SU-DHL-6 (cell line): ENCODE measurements around the gene FANCC.

Source experiments
- CTCF ChIP-seq: fragments of 200-600 bp; sonication (generic); IDR thresholded peaks from one replicate; pipeline ENCODE4 v1.5.1; 2017; ENCODE audit warnings: antibody characterized with exemption, mild to moderate bottlenecking, low read length, moderate library complexity; ENCODE audit not compliant: insufficient read depth, poor library complexity, severe bottlenecking
- EZH2phosphoT487 ChIP-seq: fragments of 200-600 bp; sonication (generic), shearing (Covaris generic); conservative IDR thresholded peaks from 2 replicates; pipeline ENCODE4 v1.6.1; 2018; ENCODE audit warnings: mild to moderate bottlenecking, antibody characterized with exemption, low read length, moderate library complexity, mixed read lengths

GRCh38 chr9:95099321-95100070, 218.0 kb downstream of the FANCC start:
- TF ChIP-seq CTCF = no peak
- TF ChIP-seq EZH2phosphoT487 = no peak
